Upper lobe of left lung (tissue), 6 donors: ENCODE measurements around the gene ZSCAN1. TPM values are rescaled to one million over a fixed set of nuclear protein-coding genes. Genes with fewer than 3 reads are reported as not detected.

Source experiments
- ATAC-seq, 2 donors: fragments of 200-7000 bp; cut with Tn5 transposase; one replicate each; pipeline ENCODE4 v1.9.1; 2022; ENCODE audit warnings: mild to moderate bottlenecking in 2 of 2, moderate library complexity in 2 of 2; ENCODE audit not compliant: low FRiP score in 2 of 2
- DNase-seq, 2 donors: peaks; one replicate each; pipeline ENCODE4 v3.0.0-alpha.2; 2019 to 2020
- H3K27ac ChIP-seq, 4 donors: fragments of 200-600 bp; sonication (generic); one replicate each; pipeline ENCODE4 v1.5.1; 2016 to 2019
- H3K27me3 ChIP-seq, 4 donors: fragments of 200-600 bp; sonication (generic); one replicate each; pipeline ENCODE4 v1.5.1; 2017 to 2019
- H3K36me3 ChIP-seq, 4 donors: fragments of 200-600 bp; sonication (generic); one replicate each; pipeline ENCODE4 v1.5.1; 2016 to 2019
- H3K4me1 ChIP-seq, 4 donors: fragments of 200-600 bp; sonication (generic); one replicate each; pipeline ENCODE4 v1.5.1; 2018 to 2019
- H3K4me3 ChIP-seq, 4 donors: fragments of 200-600 bp; sonication (generic); one replicate each; pipeline ENCODE4 v1.5.1; 2017 to 2019; ENCODE audit warnings: mild to moderate bottlenecking in 2 of 4, moderate library complexity in 1 of 4
- H3K9me3 ChIP-seq, 4 donors: fragments of 200-600 bp; sonication (generic); one replicate each; pipeline ENCODE4 v1.5.1; 2018 to 2019
- EP300 ChIP-seq, 4 donors: sonication (generic); formaldehyde crosslinking; IDR thresholded peaks; one replicate each; pipeline ENCODE4 v1.5.1; 2017; ENCODE audit warnings: antibody characterized with exemption in 4 of 4, control low read depth in 2 of 4
- POLR2A ChIP-seq, 4 donors: fragments of 450-650 bp; IDR thresholded peaks; one replicate each; pipeline ENCODE4 v1.5.1; 2016 to 2017; ENCODE audit warnings: antibody characterized with exemption in 4 of 4, mild to moderate bottlenecking in 2 of 4
- POLR2AphosphoS5 ChIP-seq, 2 donors: sonication (generic); formaldehyde crosslinking; IDR thresholded peaks; one replicate each; pipeline ENCODE4 v1.5.1; 2017; ENCODE audit warnings: antibody characterized with exemption in 2 of 2
- WGBS, 2 donors: methylation state at CpG; one replicate each; pipeline ENCODE4 v1.1.5; 2017 to 2018; 5-methylcytosine and 5-hydroxymethylcytosine counted together
- total RNA-seq, 6 donors: library from RNA; depleted of rRNA in 4 of 6; stranded (reverse); fragments of >200 nt in 4 of 6; gene quantifications; one replicate each; pipeline versions ENCODE4 v1.1.0 to v1.2.1, GENCODE V29; 2016 to 2021
- TF ChIP-seq, protein P1 (sequence below), 6 experiments: fragments of 450-650 bp in 4 of 6; fragments of 200-600 bp in 2 of 6; sonication (generic) in 2 of 6; IDR thresholded peaks; one replicate each; pipeline ENCODE4 v1.5.1; 2016 to 2019; ENCODE audit warnings: antibody characterized with exemption in 6 of 6
- donor health status: DM: no; HTN: no; CAD: no; lungs with moderate emphysema.
- donor health status: DM: no; HTN: yes; CAD: no; lungs with severe emphysema.

The ZSCAN1 gene
- total RNA-seq, 6 donors from 2014 or later = 0.61 to 2.1 (median 1.4) TPM; not detected in 3

DNA sequence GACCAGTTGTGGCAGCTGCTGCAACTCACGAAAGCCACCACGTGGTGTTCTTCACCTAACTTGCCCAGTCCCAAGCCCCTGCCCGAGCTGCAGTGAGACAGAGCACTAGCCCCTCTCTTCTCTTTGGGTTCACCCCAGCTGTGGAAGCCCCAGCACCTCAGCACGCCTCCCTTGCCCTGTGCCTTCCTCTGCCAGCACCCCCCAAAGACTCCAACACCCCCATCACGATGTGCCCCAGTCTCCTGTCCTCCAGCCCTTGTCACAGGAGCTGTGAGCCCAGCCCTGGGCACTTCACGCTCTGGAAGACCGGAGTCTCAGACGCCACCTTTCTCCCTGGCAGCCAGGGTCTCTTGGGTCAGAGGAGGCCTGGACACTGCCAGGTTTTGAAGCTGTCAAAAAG, 23.0 kb downstream of the ZSCAN1 start:
- TF ChIP-seq EP300 (IDR thresholded peaks at IDR 0.05) = no peak
- TF ChIP-seq POLR2A (IDR thresholded peaks at IDR 0.05) = no peak
- no peak for DNase-seq

DNA sequence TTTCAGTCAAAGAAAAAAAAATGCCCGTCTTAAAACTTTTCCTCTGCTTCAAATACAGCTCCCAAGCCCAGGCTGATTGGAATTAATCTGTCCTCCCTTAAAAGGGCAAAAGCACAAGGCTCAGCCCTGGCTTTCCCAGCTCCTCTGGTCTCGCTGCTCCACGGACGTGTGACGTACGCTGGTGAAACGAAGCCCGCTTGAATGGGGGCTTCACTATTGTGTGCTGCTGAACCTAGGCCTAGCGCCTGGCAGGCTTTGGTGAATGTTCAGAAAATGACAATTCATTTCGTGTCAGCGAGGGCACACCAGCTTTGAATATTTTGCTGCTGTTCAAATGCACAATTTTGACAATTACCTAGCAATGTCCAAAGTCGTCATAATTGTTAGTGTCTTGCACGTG, 24.6 kb downstream of the ZSCAN1 start:
- TF ChIP-seq POLR2AphosphoS5 (IDR thresholded peaks at IDR 0.05) (no peak), POLR2A (IDR thresholded peaks at IDR 0.05) (no peak), EP300 (IDR thresholded peaks at IDR 0.05) (no peak)
- TF ChIP-seq, protein P1, sequence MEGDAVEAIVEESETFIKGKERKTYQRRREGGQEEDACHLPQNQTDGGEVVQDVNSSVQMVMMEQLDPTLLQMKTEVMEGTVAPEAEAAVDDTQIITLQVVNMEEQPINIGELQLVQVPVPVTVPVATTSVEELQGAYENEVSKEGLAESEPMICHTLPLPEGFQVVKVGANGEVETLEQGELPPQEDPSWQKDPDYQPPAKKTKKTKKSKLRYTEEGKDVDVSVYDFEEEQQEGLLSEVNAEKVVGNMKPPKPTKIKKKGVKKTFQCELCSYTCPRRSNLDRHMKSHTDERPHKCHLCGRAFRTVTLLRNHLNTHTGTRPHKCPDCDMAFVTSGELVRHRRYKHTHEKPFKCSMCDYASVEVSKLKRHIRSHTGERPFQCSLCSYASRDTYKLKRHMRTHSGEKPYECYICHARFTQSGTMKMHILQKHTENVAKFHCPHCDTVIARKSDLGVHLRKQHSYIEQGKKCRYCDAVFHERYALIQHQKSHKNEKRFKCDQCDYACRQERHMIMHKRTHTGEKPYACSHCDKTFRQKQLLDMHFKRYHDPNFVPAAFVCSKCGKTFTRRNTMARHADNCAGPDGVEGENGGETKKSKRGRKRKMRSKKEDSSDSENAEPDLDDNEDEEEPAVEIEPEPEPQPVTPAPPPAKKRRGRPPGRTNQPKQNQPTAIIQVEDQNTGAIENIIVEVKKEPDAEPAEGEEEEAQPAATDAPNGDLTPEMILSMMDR (IDR thresholded peaks at IDR 0.05) = no peak
- no peak for ATAC-seq
- H3K27ac ChIP-seq = peak overlapping the region; percentile 84 to 92 (median 90)
- H3K36me3 ChIP-seq = no peaks in the 10 kb centered on the region
- WGBS, 2 donors = 91 to 92% methylated on average over 13 of the region's 13 CpGs
- peak overlapping the region in 3 of 4 donors; percentile 44 to 80 (median 62) for H3K4me3 ChIP-seq
- H3K9me3 ChIP-seq = peaks cover 6 to 61% (median 28%) of the 10 kb centered on the region in 4 donors
- no peaks in the 10 kb centered on the region for H3K27me3 ChIP-seq
- peaks cover 0 to 6% (median 3%) of the 10 kb centered on the region in 4 donors for H3K4me1 ChIP-seq
- no peak for DNase-seq

More for the DNA sequence above, 23.0 kb downstream of the ZSCAN1 start:
- 95% methylated on average over 5 to 8 of the region's 8 CpGs for WGBS, 2 donors
- no peak for ATAC-seq
- Histone ChIP-seq H3K36me3 (no peaks in the 10 kb centered on the region), H3K27me3 (no peaks in the 10 kb centered on the region), H3K4me1 (peaks cover 0 to 6% (median 3%) of the 10 kb centered on the region in 4 donors), H3K27ac (no peak overlapping the region), H3K9me3 (peaks cover 6 to 69% (median 33%) of the 10 kb centered on the region in 4 donors), H3K4me3 (no peak overlapping the region)

DNA sequence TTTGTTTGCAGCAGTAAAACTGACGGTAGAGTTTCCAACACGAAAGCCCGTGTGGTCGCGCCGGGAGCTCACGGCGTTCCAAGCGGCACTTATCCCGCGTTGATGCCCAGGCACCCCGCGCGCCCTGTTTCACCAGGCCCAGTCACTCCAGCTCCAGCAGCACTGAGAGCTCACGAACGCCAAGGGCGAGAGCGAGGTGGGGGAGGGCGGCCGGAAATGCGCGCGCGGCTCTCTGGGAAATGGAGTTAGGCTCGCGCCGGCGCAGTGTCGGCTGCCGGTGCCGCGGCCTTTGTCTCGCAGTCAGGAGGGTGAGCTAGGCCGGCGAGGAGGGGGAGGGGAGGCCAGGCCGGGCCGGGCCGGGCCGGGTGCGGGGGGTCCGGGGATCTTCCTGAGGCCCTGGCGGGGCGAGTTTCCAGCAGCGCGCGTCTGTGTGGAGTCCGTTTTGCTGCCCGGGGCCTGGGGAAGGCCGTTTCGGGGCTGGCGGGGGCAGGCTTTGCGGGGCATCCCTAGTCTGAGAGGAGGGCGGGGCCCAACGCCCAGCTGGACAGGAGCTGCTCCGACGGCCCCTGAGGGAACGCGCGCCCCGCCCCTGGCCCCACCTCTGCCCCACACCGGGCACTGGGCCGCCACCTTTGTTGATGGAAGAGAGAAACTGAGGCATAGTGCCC, 25.3 kb downstream of the ZSCAN1 start, which contains the start of gene ZNF135:
Gene ZNF135, plus strand, starts transcription at position 280 of the 668 bp plus-strand sequence. CDS start 721 bp downstream, outside the sequence.
- Histone ChIP-seq H3K27me3 (no peaks in the 10 kb centered on the region), H3K4me1 (peaks cover 0 to 6% (median 3%) of the 10 kb centered on the region in 4 donors), H3K4me3 (peak within 1 kb of the TSS; percentile 23 to 80 (median 53)), H3K27ac (peak within 1 kb of the TSS; percentile 84 to 92 (median 90)), H3K9me3 (peaks cover 6 to 55% (median 30%) of the 10 kb centered on the region in 4 donors), H3K36me3 (peaks cover 0 to 7% (median 2%) of the 10 kb centered on the region in 4 donors)
- peak; percentile 57 to 95 for DNase-seq
- ATAC-seq = peak; percentile 85 to 95
- TF ChIP-seq POLR2AphosphoS5 (IDR thresholded peaks at IDR 0.05) (peak in 1 of 2 donors; percentile 71), POLR2A (IDR thresholded peaks at IDR 0.05) (peak in 1 of 4 donors; percentile 43), EP300 (IDR thresholded peaks at IDR 0.05) (no peak)
- TF ChIP-seq, protein P1 (IDR thresholded peaks at IDR 0.05) = no peak
- 6 to 7% methylated on average over 22 to 30 of the region's 62 CpGs for WGBS, 2 donors

DNA sequence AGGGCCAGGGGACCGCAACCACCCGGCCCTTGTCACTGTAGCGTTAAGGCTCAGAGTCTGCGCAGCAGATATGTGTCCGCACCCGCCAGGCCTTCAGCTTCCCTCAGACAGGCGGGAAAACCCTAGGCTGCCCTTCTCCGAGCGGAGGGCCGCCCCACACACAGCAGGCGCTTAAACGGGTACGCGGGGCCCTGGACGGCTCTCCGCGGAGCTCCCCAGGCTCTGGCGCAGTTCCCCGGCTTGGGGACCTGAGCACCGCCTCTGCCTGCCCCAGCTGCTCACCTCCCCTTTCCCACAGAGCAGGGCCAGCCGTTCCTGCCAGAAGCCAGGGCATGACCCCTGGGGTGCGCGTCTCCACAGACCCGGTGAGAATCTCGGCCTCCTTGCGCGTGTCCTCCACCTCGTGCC, 25.9 kb downstream of the ZSCAN1 start:
- no peaks in the 10 kb centered on the region for H3K27me3 ChIP-seq
- peak overlapping the region; percentile 84 to 92 (median 90) for H3K27ac ChIP-seq
- DNase-seq (peak in 1 of 2 donors; percentile 66), ATAC-seq (peak in 1 of 2 donors; percentile 8)
- 29 to 34% methylated on average over 10 to 19 of the region's 28 CpGs for WGBS, 2 donors
- H3K4me3 ChIP-seq = peak overlapping the region; percentile 23 to 80 (median 53)
- H3K36me3 ChIP-seq = peaks cover 0 to 11% (median 3%) of the 10 kb centered on the region in 4 donors
- TF ChIP-seq POLR2AphosphoS5 (IDR thresholded peaks at IDR 0.05) (no peak), EP300 (IDR thresholded peaks at IDR 0.05) (no peak), POLR2A (IDR thresholded peaks at IDR 0.05) (no peak)
- TF ChIP-seq, protein P1 (IDR thresholded peaks at IDR 0.05) = no peak
- peaks cover 0 to 6% (median 3%) of the 10 kb centered on the region in 4 donors for H3K4me1 ChIP-seq
- H3K9me3 ChIP-seq = peaks cover 6 to 55% (median 33%) of the 10 kb centered on the region in 4 donors

DNA sequence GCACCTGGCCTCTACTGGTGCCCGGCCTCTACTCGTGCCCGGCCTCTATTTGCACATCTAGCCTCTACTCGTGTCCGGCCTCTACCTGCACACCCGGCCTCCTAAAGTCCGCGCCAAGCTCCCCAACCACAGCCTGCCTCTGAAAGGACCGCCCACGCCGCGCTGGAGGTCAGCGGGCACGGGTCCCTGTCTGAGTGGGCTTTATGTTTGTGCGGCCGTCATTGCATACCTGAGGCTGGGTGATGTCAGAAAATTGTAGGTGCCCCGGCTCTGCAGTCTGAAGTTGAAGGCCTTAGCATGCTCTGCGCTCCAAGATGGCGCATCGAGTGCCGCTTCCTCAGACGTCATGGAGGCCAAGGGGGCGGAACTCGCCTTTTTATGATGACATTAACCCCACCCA, 26.4 kb downstream of the ZSCAN1 start:
- Histone ChIP-seq H3K9me3 (peaks cover 6 to 56% (median 37%) of the 10 kb centered on the region in 4 donors), H3K4me1 (peaks cover 0 to 6% (median 3%) of the 10 kb centered on the region in 4 donors), H3K4me3 (peak overlapping the region in 3 of 4 donors; percentile 44 to 80 (median 62)), H3K36me3 (peaks cover 0 to 17% (median 5%) of the 10 kb centered on the region in 4 donors), H3K27ac (peak overlapping the region in 2 of 4 donors; percentile 84 to 92), H3K27me3 (no peaks in the 10 kb centered on the region)
- TF ChIP-seq POLR2AphosphoS5 (IDR thresholded peaks at IDR 0.05) (no peak), EP300 (IDR thresholded peaks at IDR 0.05) (no peak), POLR2A (IDR thresholded peaks at IDR 0.05) (no peak)
- TF ChIP-seq, protein P1 (IDR thresholded peaks at IDR 0.05) = no peak
- WGBS, 2 donors = 90 to 92% methylated on average over 23 to 24 of the region's 24 CpGs
- DNase-seq (no peak), ATAC-seq (no peak)
